ENCODE data around the gene PNKD. TPM values are rescaled to one million over a fixed set of nuclear protein-coding genes. Genes with fewer than 3 reads are reported as not detected.

PNKD gene
- total and polyA plus RNA-seq, 11 donors, result 53.8 to 146 (median 72.5) TPM

- ATAC-seq (no peak), DNase-seq (no peak)
- Histone ChIP-seq H3K9me3 (peaks cover 0 to 19% (median 6%) of the 10 kb centered on the region in 12 donors), H3K27me3 (no peaks in the 10 kb centered on the region), H3K4me1 (peaks cover 0 to 9% (median 0%) of the 10 kb centered on the region in 12 donors), H3K4me3 (no peak overlapping the region), H3K27ac (no peak overlapping the region), H3K36me3 (peaks cover 0 to 8% (median 0%) of the 10 kb centered on the region in 9 donors)
- intact Hi-C loops (cut with DNase I), result no loop called here
- WGBS, 4 donors, result 75 to 80% (median 77%) methylated on average over 5 of the region's 5 CpGs
- TF ChIP-seq CTCF (IDR thresholded peaks at IDR 0.05) (no peak), POLR2A (IDR thresholded peaks at IDR 0.05) (no peak)
These were observed 76.9 kb downstream of the PNKD start for GRCh38 chr2:218347172-218347571.

GRCh38 chr2:218354045-218354444 is 83.7 kb downstream of the PNKD start:
- intact Hi-C loops (cut with DNase I), result loop anchor here in 2 of 10 donors (2.0 to 10.0 kb wide), 2 partner anchors 53 to 169 kb away; no protein-coding TSS in a partner anchor
- Histone ChIP-seq H3K9me3 (peaks cover 0 to 24% (median 6%) of the 10 kb centered on the region in 12 donors), H3K4me1 (peaks cover 0 to 11% (median 0%) of the 10 kb centered on the region in 12 donors), H3K36me3 (no peaks in the 10 kb centered on the region), H3K4me3 (no peak overlapping the region), H3K27me3 (no peaks in the 10 kb centered on the region), H3K27ac (no peak overlapping the region)
- ATAC-seq (no peak), DNase-seq (no peak)
- TF ChIP-seq POLR2A (IDR thresholded peaks at IDR 0.05) (no peak), CTCF (IDR thresholded peaks at IDR 0.05) (no peak)
- WGBS, 4 donors, result 87 to 95% (median 90%) methylated on average over 14 of the region's 14 CpGs

DNA sequence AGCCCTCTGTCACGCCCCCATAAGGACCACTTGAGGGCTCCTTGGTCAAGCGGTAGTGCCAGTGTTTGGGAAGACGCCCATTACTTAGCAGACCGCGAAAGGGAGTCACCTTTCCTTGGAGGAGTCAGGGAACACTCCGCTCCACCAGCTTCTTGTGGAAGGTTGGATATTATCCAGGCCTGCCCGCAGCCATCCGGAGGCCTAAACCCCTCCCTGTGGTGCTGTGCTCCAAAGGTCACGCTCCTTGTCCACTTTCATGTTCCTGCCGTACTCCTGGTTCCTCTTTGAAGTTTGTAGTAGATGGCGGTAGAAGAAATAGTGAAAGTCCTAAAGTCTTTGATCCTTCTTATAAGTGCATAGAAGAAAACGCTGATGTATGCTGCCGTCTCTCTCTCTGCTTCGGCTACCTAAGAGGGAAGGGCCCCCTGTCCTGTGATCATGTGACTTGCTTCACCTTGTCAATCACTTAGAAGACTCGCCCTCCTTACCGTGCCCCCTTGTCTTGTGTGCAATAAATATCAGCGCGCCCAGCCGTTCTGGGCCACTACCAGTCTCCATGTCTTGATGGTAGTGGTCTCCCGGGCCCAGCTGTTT is 84.6 kb downstream of the PNKD start:
- TF ChIP-seq POLR2A (IDR thresholded peaks at IDR 0.05) (no peak), CTCF (IDR thresholded peaks at IDR 0.05) (no peak)
- Histone ChIP-seq H3K4me1 (peaks cover 0 to 11% (median 0%) of the 10 kb centered on the region in 12 donors), H3K4me3 (no peak overlapping the region), H3K36me3 (no peaks in the 10 kb centered on the region), H3K9me3 (peaks cover 0 to 24% (median 6%) of the 10 kb centered on the region in 12 donors), H3K27me3 (no peaks in the 10 kb centered on the region), H3K27ac (no peak overlapping the region)
- ATAC-seq (no peak), DNase-seq (no peak)
- WGBS, 4 donors, result 78 to 83% (median 79%) methylated on average over 20 of the region's 20 CpGs
- intact Hi-C loops (cut with DNase I), result loop anchor here in 7 of 10 donors (2.0 to 10.0 kb wide), 4 partner anchors 53 to 170 kb away; no protein-coding TSS in a partner anchor

DNA sequence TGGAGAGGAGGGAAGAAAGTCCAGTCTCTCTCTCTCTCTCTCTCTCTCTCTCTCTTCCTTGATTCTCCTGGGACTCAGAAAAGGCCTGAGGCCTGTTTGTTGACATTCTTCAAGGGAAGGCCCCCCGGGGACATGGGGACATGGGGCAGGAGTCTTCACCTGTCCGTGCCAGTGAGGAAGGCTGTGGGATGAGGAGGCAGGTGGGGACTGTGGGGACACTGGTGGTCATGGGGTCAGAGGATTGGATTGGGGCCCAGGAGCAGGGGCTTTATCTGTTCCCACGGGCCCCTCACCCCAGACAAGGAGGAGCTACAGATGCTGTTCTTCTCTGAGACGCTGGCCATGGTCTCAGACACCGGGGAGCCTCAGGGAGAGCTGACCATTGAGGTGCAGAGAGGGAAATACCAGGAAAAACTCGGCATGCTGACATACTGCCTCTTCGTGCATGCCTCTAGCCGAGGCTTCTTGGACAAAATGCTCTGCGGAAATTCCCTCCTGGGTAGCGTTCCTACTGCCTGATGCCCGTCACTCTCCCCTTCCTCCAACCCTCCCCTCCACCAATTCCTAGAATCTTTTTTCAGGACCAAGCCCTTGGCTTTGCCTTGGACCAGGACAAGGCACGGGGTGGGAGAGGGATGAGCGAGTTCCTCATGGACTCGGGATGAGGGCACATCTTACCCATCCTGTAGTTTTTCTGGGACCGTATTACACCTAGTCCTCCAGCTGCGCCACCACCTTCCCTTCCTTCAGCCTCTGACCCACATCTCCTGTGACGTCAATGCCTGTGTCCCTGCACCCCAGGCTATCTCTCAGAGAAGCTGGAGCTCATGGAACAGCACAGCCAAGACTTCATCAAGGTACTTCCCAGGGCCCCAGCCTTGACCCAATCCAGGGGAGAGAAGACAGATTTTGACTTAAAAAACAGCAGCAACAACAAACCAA is 87.2 kb downstream of the PNKD start:
- Histone ChIP-seq H3K4me3 (no peak overlapping the region), H3K27ac (no peak overlapping the region), H3K36me3 (no peaks in the 10 kb centered on the region), H3K4me1 (peaks cover 0 to 14% (median 0%) of the 10 kb centered on the region in 12 donors), H3K27me3 (no peaks in the 10 kb centered on the region), H3K9me3 (peaks cover 0 to 2% (median 0%) of the 10 kb centered on the region in 12 donors)
- intact Hi-C loops (cut with DNase I), result loop anchor here in 9 of 10 donors (2.0 to 10.0 kb wide), 5 partner anchors 55 to 173 kb away; no protein-coding TSS in a partner anchor
- ATAC-seq, result no peak
- 60 to 65% (median 63%) methylated on average over 14 to 17 of the region's 17 CpGs for WGBS, 4 donors
- no peak for TF ChIP-seq POLR2A (IDR thresholded peaks at IDR 0.05)
- no peak for TF ChIP-seq CTCF (IDR thresholded peaks at IDR 0.05)
- no peak for DNase-seq

Measured in heart left ventricle (tissue), 16 donors.